ENCODE data around the gene DCBLD1. TPM values are rescaled to one million over a fixed set of nuclear protein-coding genes. Genes with fewer than 3 reads are reported as not detected.

The DCBLD1 gene
- total and polyA plus RNA-seq, 9 of the 15 experiments (the other 6 are each of a cell fraction or from before 2014, with no cell fraction given) = 0.80 to 8.5 (median 6.8) TPM

GRCh38 chr6:117483004-117483644, 650 bp downstream of the DCBLD1 start (continued):
- TF ChIP-seq MLX (CRISPR knock-in tag; conservative IDR thresholded peaks at IDR 0.05) (0 out of 4 replicates have a peak, but pooled peaks of 1 of the 2 experiments have one; percentile 58), PTTG1 (tag; IDR thresholded peaks at IDR 0.05; ENCODE audit: low read depth) (no peak), PML (IDR thresholded peaks at IDR 0.05; ENCODE audit: low read length) (0 out of 2 replicates have a peak, but pooled peaks have one; percentile 36), MLLT1 (IDR thresholded peaks at IDR 0.05) (peak in 1 of 2 experiments; percentile 67; a peak in 2 of 4 replicates), MCM2 (IDR thresholded peaks at IDR 0.05; ENCODE audit: low read depth) (no peak), NFIX (CRISPR knock-in tag; IDR thresholded peaks at IDR 0.05; ENCODE audit: low read depth) (no peak), TBP (optimal IDR thresholded peaks at IDR 0.05; ENCODE audit: low read depth, low read length) (peak; percentile 11), BMI1 (IDR thresholded peaks at IDR 0.05; ENCODE audit: low read length) (no peak), TAF1 (IDR thresholded peaks at IDR 0.05; ENCODE audit: control insufficient read depth, extremely low read depth, insufficient read depth, low read length, severe bottlenecking) (no peak), KAT7 (CRISPR knock-in tag; IDR thresholded peaks at IDR 0.05; ENCODE audit: borderline replicate concordance) (no peak; the same call in 1 of the 2 replicates), EP400 (IDR thresholded peaks at IDR 0.05) (peak; percentile 74; the same call in 1 of the 2 replicates), MAZ (CRISPR knock-in tag; conservative IDR thresholded peaks at IDR 0.05 in 1 of 2, IDR thresholded peaks at IDR 0.05 in 1 of 2) (0 out of 4 replicates have a peak, but pooled peaks of 1 of the 2 experiments have one; percentile 41), XRCC3 (IDR thresholded peaks at IDR 0.05) (no peak), ZNF23 (CRISPR knock-in tag; IDR thresholded peaks at IDR 0.05) (no peak), EHMT2 (IDR thresholded peaks at IDR 0.05) (no peak), STAG1 (CRISPR knock-in tag; IDR thresholded peaks at IDR 0.05; ENCODE audit: borderline replicate concordance) (no peak), SREBF2 (CRISPR knock-in tag; IDR thresholded peaks at IDR 0.05) (0 out of 2 replicates have a peak, but pooled peaks have one; percentile 40), ZNF175 (CRISPR knock-in tag; IDR thresholded peaks at IDR 0.05; ENCODE audit: low read depth) (peak; percentile 53; the same call in 1 of the 2 replicates), ZBTB34 (CRISPR knock-in tag; IDR thresholded peaks at IDR 0.05) (no peak), ARID3A (IDR thresholded peaks at IDR 0.05; ENCODE audit: borderline replicate concordance, low read depth, low read length) (no peak), ELF1 (tag; IDR thresholded peaks at IDR 0.05) (peak; percentile 41; the same call in 1 of the 2 replicates), PRPF4 (IDR thresholded peaks at IDR 0.05; ENCODE audit: insufficient read depth, low read depth, low read length, poor library complexity, severe bottlenecking) (no peak), ZNF75A (CRISPR knock-in tag; IDR thresholded peaks at IDR 0.05) (no peak)
